Breast epithelium (tissue), 4 donors: ENCODE results near the gene PEX5L. TPM values are rescaled to one million over a fixed set of nuclear protein-coding genes. Genes with fewer than 3 reads are reported as not detected.

Experiments used
- DNase-seq, 2 donors: peaks; one replicate each; pipeline ENCODE4 v3.0.0-alpha.2; 2019; ENCODE audit warnings: low spot score in 2 of 2
- H3K27ac ChIP-seq, 2 donors: fragments of 200-600 bp; sonication (generic) in 1 of 2; one replicate each; pipeline ENCODE4 v1.5.1; 2016 to 2019; ENCODE audit warnings: mild to moderate bottlenecking in 1 of 2
- H3K27me3 ChIP-seq, 2 donors: fragments of 200-600 bp; sonication (generic) in 1 of 2; one replicate each; pipeline versions ENCODE4 v1.5.1 to v1.6.0; 2017 to 2019; ENCODE audit warnings: control low read depth in 1 of 2, mild to moderate bottlenecking in 1 of 2
- H3K36me3 ChIP-seq: fragments of 200-600 bp; one replicate; pipeline ENCODE4 v1.5.1; 2019
- H3K4me1 ChIP-seq, 2 donors: fragments of 200-600 bp; sonication (generic); one replicate each; pipeline ENCODE4 v1.5.1; 2016 to 2019; ENCODE audit warnings: control low read depth in 1 of 2
- H3K4me3 ChIP-seq, 3 donors: fragments of 200-600 bp; sonication (generic); 1 replicate in 2 of 3; 2 replicates in 1 of 3; pipeline ENCODE4 v1.5.1; 2016 to 2019; ENCODE audit warnings: mild to moderate bottlenecking in 3 of 3, moderate library complexity in 2 of 3
- H3K9me3 ChIP-seq, 2 donors: fragments of 200-600 bp; sonication (generic) in 1 of 2; one replicate each; pipeline ENCODE4 v1.5.1; 2016 to 2019; ENCODE audit warnings: control low read depth in 1 of 2
- CTCF ChIP-seq, 3 donors: fragments of 450-650 bp; IDR thresholded peaks; one replicate each; pipeline ENCODE4 v1.5.1; 2016 to 2017; ENCODE audit warnings: antibody characterized with exemption in 3 of 3, mild to moderate bottlenecking in 3 of 3, moderate library complexity in 3 of 3
- POLR2A ChIP-seq: fragments of 450-650 bp; IDR thresholded peaks from one replicate; pipeline ENCODE4 v1.6.1; 2016; ENCODE audit warnings: antibody characterized with exemption, mild to moderate bottlenecking, moderate library complexity
- POLR2AphosphoS5 ChIP-seq, 3 donors: sonication (generic); formaldehyde crosslinking; IDR thresholded peaks; one replicate each; pipeline ENCODE4 v1.6.1; 2017; ENCODE audit warnings: antibody characterized with exemption in 3 of 3
- intact Hi-C: fragments of 100-400 bp; cut with DNase I; formaldehyde crosslinking; loops from one replicate; pipeline ENCODE4 v1.15.1; 2023; ENCODE audit warnings: low total_unique reads
- total RNA-seq, 3 donors: library from RNA; depleted of rRNA; stranded (reverse); fragments of >200 nt; gene quantifications; one replicate each; pipeline ENCODE4 v1.1.0, GENCODE V29; 2016

Gene PEX5L
- total RNA-seq, 3 donors from 2014 or later: 0.48 to 3.3 (median 1.6) TPM

GRCh38 chr3:179958759-179959158 is 78.0 kb downstream of the PEX5L start:
- no peaks in the 10 kb centered on the region for H3K36me3 ChIP-seq
- no peaks in the 10 kb centered on the region for H3K9me3 ChIP-seq
- H3K4me3 ChIP-seq: no peak overlapping the region
- DNase-seq: no peak
- H3K4me1 ChIP-seq: no peaks in the 10 kb centered on the region
- H3K27me3 ChIP-seq: no peaks in the 10 kb centered on the region
- no peak for TF ChIP-seq CTCF (IDR thresholded peaks at IDR 0.05)
- TF ChIP-seq POLR2A: no peak
- no peak for TF ChIP-seq POLR2AphosphoS5 (IDR thresholded peaks at IDR 0.05)
- no peak overlapping the region for H3K27ac ChIP-seq
- intact Hi-C loops: no loop called here

GRCh38 chr3:179958143-179958542 is 78.6 kb downstream of the PEX5L start:
- no peak for DNase-seq
- no peaks in the 10 kb centered on the region for H3K4me1 ChIP-seq
- intact Hi-C loops: no loop called here
- H3K36me3 ChIP-seq: no peaks in the 10 kb centered on the region
- H3K9me3 ChIP-seq: no peaks in the 10 kb centered on the region
- no peak for TF ChIP-seq POLR2AphosphoS5 (IDR thresholded peaks at IDR 0.05)
- no peak for TF ChIP-seq CTCF (IDR thresholded peaks at IDR 0.05)
- TF ChIP-seq POLR2A: no peak
- no peak overlapping the region for H3K4me3 ChIP-seq
- no peak overlapping the region for H3K27ac ChIP-seq
- no peaks in the 10 kb centered on the region for H3K27me3 ChIP-seq

GRCh38 chr3:179957264-179957845 is 79.4 kb downstream of the PEX5L start:
- no peak for TF ChIP-seq POLR2AphosphoS5 (IDR thresholded peaks at IDR 0.05)
- no peak for TF ChIP-seq POLR2A
- TF ChIP-seq CTCF (IDR thresholded peaks at IDR 0.05): no peak

GRCh38 chr3:179956416-179956830 is 80.3 kb downstream of the PEX5L start:
- Histone ChIP-seq H3K36me3 (no peaks in the 10 kb centered on the region), H3K9me3 (no peaks in the 10 kb centered on the region), H3K27me3 (no peaks in the 10 kb centered on the region), H3K27ac (no peak overlapping the region), H3K4me1 (no peaks in the 10 kb centered on the region), H3K4me3 (no peak overlapping the region)
- intact Hi-C loops: no loop called here
- no peak for TF ChIP-seq CTCF (IDR thresholded peaks at IDR 0.05)
- no peak for TF ChIP-seq POLR2AphosphoS5 (IDR thresholded peaks at IDR 0.05)
- TF ChIP-seq POLR2A: no peak
- no peak for DNase-seq

More at GRCh38 chr3:179957264-179957845, 79.4 kb downstream of the PEX5L start:
- no peaks in the 10 kb centered on the region for H3K36me3 ChIP-seq
- intact Hi-C loops: no loop called here
- no peaks in the 10 kb centered on the region for H3K9me3 ChIP-seq
- no peak for DNase-seq
- H3K4me1 ChIP-seq: no peaks in the 10 kb centered on the region
- H3K27ac ChIP-seq: no peak overlapping the region
- H3K4me3 ChIP-seq: no peak overlapping the region
- H3K27me3 ChIP-seq: no peaks in the 10 kb centered on the region

- no peak for DNase-seq
- H3K36me3 ChIP-seq: no peaks in the 10 kb centered on the region
- H3K4me1 ChIP-seq: no peaks in the 10 kb centered on the region
- intact Hi-C loops: no loop called here
- TF ChIP-seq POLR2AphosphoS5 (IDR thresholded peaks at IDR 0.05) (no peak), POLR2A (no peak), CTCF (IDR thresholded peaks at IDR 0.05) (no peak)
- no peaks in the 10 kb centered on the region for H3K9me3 ChIP-seq
- no peak overlapping the region for H3K27ac ChIP-seq
- H3K27me3 ChIP-seq: no peaks in the 10 kb centered on the region
- no peak overlapping the region for H3K4me3 ChIP-seq
These were observed 80.9 kb downstream of the PEX5L start for GRCh38 chr3:179955809-179956208.
